SU-DHL-6 (cell line): ENCODE measurements around the gene LGSN.

ENCODE experiments used
- EZH2phosphoT487 ChIP-seq: fragments of 200-600 bp; sonication (generic), shearing (Covaris generic); conservative IDR thresholded peaks from 2 replicates; pipeline ENCODE4 v1.6.1; 2018; ENCODE audit warnings: mild to moderate bottlenecking, antibody characterized with exemption, low read length, moderate library complexity, mixed read lengths
- TF ChIP-seq, protein P1 (sequence below): fragments of 200-600 bp; sonication (generic); IDR thresholded peaks from one replicate; pipeline ENCODE4 v1.5.1; 2017; ENCODE audit warnings: antibody characterized with exemption, mild to moderate bottlenecking, low read length, moderate library complexity; ENCODE audit not compliant: insufficient read depth, poor library complexity, severe bottlenecking

- no peak for TF ChIP-seq EZH2phosphoT487
- TF ChIP-seq, protein P1, sequence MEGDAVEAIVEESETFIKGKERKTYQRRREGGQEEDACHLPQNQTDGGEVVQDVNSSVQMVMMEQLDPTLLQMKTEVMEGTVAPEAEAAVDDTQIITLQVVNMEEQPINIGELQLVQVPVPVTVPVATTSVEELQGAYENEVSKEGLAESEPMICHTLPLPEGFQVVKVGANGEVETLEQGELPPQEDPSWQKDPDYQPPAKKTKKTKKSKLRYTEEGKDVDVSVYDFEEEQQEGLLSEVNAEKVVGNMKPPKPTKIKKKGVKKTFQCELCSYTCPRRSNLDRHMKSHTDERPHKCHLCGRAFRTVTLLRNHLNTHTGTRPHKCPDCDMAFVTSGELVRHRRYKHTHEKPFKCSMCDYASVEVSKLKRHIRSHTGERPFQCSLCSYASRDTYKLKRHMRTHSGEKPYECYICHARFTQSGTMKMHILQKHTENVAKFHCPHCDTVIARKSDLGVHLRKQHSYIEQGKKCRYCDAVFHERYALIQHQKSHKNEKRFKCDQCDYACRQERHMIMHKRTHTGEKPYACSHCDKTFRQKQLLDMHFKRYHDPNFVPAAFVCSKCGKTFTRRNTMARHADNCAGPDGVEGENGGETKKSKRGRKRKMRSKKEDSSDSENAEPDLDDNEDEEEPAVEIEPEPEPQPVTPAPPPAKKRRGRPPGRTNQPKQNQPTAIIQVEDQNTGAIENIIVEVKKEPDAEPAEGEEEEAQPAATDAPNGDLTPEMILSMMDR, result no peak
Measured at GRCh38 chr6:63299667-63300066, 20.1 kb downstream of the LGSN start.
